Endothelial cell of umbilical vein (primary cell): ENCODE results near the gene EPHA5. TPM values are rescaled to one million over a fixed set of nuclear protein-coding genes. Genes with fewer than 3 reads are reported as not detected.

Experiments used
- BruUV-seq: library from RNA; stranded (reverse); fragments of 400-500 nt; replicated peaks from 2 replicates; lab custom pipeline; 2021; lab: Mats Ljungman, UMichigan
- CTCF ChIA-PET: fragments of 300-600, 350-600 bp; sonication (Branson Sonifier 250); formaldehyde crosslinking; loops from one replicate; lab custom pipeline; 2021; ENCODE audit warnings: antibody characterized with exemption, inconsistent platforms; lab: Charles Lee
- POLR2A ChIA-PET: fragments of 300-600, 350-600 bp; sonication (Branson Sonifier 250); formaldehyde crosslinking; loops from one replicate; lab custom pipeline; 2021; ENCODE audit warnings: antibody characterized with exemption, inconsistent platforms; lab: Charles Lee
- DNase-seq: peaks from one replicate; pipeline ENCODE4 v3.0.0-alpha.2; 2011; ENCODE audit warnings: low read depth, low spot score
- FAIRE-seq: peaks from 2 replicates; lab custom pipeline; 2011; peaks lifted over from hg19 to GRCh38; lab: Jason Lieb, UNC
- H2AFZ ChIP-seq: 2 replicates; pipeline ENCODE4 v1.6.0; 2012; ENCODE audit warnings: low read depth, low read length, control low read depth, inconsistent platforms
- H3K27ac ChIP-seq: 2 replicates; pipeline ENCODE4 v1.5.1; 2011; ENCODE audit warnings: low read depth, mild to moderate bottlenecking, control low read depth, low read length, moderate library complexity; ENCODE audit not compliant: insufficient read depth
- H3K27me3 ChIP-seq, 2 experiments: 2 replicates each; pipeline versions ENCODE4 v1.6.0 to v1.6.1; 2011; ENCODE audit warnings: low read length in 2 of 2, mixed read lengths in 1 of 2; ENCODE audit not compliant: control insufficient read depth in 2 of 2, insufficient read depth in 2 of 2
- H3K36me3 ChIP-seq, 2 experiments: 2 replicates in 1 of 2; 3 replicates in 1 of 2; pipeline ENCODE4 v1.5.1; 2011; ENCODE audit warnings: low read length in 2 of 2, mild to moderate bottlenecking in 1 of 2, moderate library complexity in 1 of 2; ENCODE audit not compliant: control insufficient read depth in 2 of 2, insufficient read depth in 2 of 2; ENCODE audit errors: extremely low read depth in 1 of 2
- H3K4me1 ChIP-seq: 3 replicates; pipeline ENCODE4 v1.5.1; 2011; ENCODE audit warnings: mild to moderate bottlenecking, low read length; ENCODE audit not compliant: control insufficient read depth, insufficient read depth; ENCODE audit errors: extremely low read depth
- H3K4me2 ChIP-seq: 2 replicates; pipeline ENCODE4 v1.6.1; 2011; ENCODE audit warnings: low read length, control low read depth, mixed read lengths; ENCODE audit not compliant: insufficient read depth
- H3K4me3 ChIP-seq, 3 experiments: fragments of 200-600 bp in 1 of 3; sonication (generic), shearing (Covaris generic) in 1 of 3; replicated peaks in 1 of 3; 2 replicates each; pipeline ENCODE4 v1.5.1; 2011 to 2016; ENCODE audit warnings: control low read depth in 3 of 3, low read length in 3 of 3, mild to moderate bottlenecking in 2 of 3, inconsistent platforms in 1 of 3, low read depth in 1 of 3, moderate library complexity in 1 of 3; ENCODE audit not compliant: insufficient read depth in 1 of 3
- H3K79me2 ChIP-seq: 2 replicates; pipeline ENCODE4 v1.6.0; 2012; ENCODE audit warnings: low read length, inconsistent platforms; ENCODE audit not compliant: control insufficient read depth, insufficient read depth
- H3K9ac ChIP-seq: replicated peaks from 2 replicates; pipeline ENCODE3; 2011; ENCODE audit warnings: low read length, control low read depth; ENCODE audit not compliant: insufficient read depth; ENCODE audit errors: extremely low read depth
- H3K9me1 ChIP-seq: replicated peaks from 3 replicates; pipeline ENCODE4 v1.6.0; 2011; ENCODE audit warnings: mild to moderate bottlenecking, low read length; ENCODE audit not compliant: control insufficient read depth, insufficient read depth; ENCODE audit errors: extremely low read depth
- H3K9me3 ChIP-seq: replicated peaks from 2 replicates; pipeline ENCODE4 v1.5.1; 2012; ENCODE audit warnings: low read length, inconsistent platforms; ENCODE audit not compliant: control insufficient read depth, insufficient read depth
- H4K20me1 ChIP-seq: replicated peaks from 2 replicates; pipeline ENCODE3; 2011; ENCODE audit warnings: mild to moderate bottlenecking, low read length; ENCODE audit not compliant: control insufficient read depth, insufficient read depth; ENCODE audit errors: extremely low read depth
- EZH2 ChIP-seq: IDR thresholded peaks from 2 replicates; pipeline ENCODE4 v1.6.1; 2012; ENCODE audit warnings: borderline replicate concordance, low read depth, mild to moderate bottlenecking, moderate library complexity, low read length, inconsistent platforms; ENCODE audit not compliant: severe bottlenecking
- FOS ChIP-seq: IDR thresholded peaks from 2 replicates; pipeline ENCODE4 v1.6.1; 2011; ENCODE audit warnings: mild to moderate bottlenecking, low read length, moderate library complexity, borderline replicate concordance; ENCODE audit not compliant: insufficient read depth
- GATA2 ChIP-seq: IDR thresholded peaks from 2 replicates; pipeline ENCODE4 v1.7.0; 2011; ENCODE audit warnings: low read depth, mild to moderate bottlenecking, moderate library complexity, mixed read lengths, low read length; ENCODE audit not compliant: insufficient read length, insufficient read depth
- JUN ChIP-seq: IDR thresholded peaks from 2 replicates; pipeline ENCODE4 v1.6.1; 2011; ENCODE audit warnings: borderline replicate concordance, low read depth; ENCODE audit not compliant: insufficient read length, insufficient read depth
- MYC ChIP-seq: IDR thresholded peaks from one replicate; pipeline ENCODE4 v1.6.1; 2011; ENCODE audit warnings: mild to moderate bottlenecking, low read depth, low read length
- POLR2A ChIP-seq: IDR thresholded peaks from 2 replicates; pipeline ENCODE4 v1.6.1; 2012; ENCODE audit warnings: low read depth, mild to moderate bottlenecking, control low read depth, low read length
- POLR2AphosphoS5 ChIP-seq: IDR thresholded peaks from 2 replicates; pipeline ENCODE4 v1.6.1; 2012; ENCODE audit warnings: low read depth, mild to moderate bottlenecking, control low read depth, low read length, moderate library complexity; ENCODE audit not compliant: insufficient read depth
- dilution Hi-C: fragments of 300-500 bp; cut with MboI; formaldehyde crosslinking; loops from one replicate; pipeline ENCODE4 v1.15.0; 2019; ENCODE audit warnings: low sequenced_read_pairs; ENCODE audit not compliant: extremely low pct_ligation_motif_present
- intact Hi-C: fragments of 100-400 bp; cut with micrococcal nuclease; formaldehyde crosslinking; loops from one replicate; pipeline ENCODE4 v1.10.0; 2022
- polyA plus RNA-seq, 4 experiments: library from polyadenylated mRNA; depleted of rRNA in 3 of 4; stranded (reverse) in 3 of 4; unstranded in 1 of 4; fragments of >200 nt; gene quantifications; 2 replicates each; pipeline versions ENCODE4 v1.2.1 to v1.2.3, GENCODE V29; 2011 to 2012; ENCODE audit warnings: missing spikeins in 1 of 4
- total RNA-seq: library from RNA; stranded (reverse); gene quantifications from 2 replicates; pipeline ENCODE4 v1.2.3, GENCODE V29; 2021
- TF ChIP-seq, protein P1 (sequence below), 2 donors: IDR thresholded peaks; 1 replicate in 1 of 2; 2 replicates in 1 of 2; pipeline ENCODE4 v1.5.1; 2011; ENCODE audit warnings: low read length in 2 of 2, mild to moderate bottlenecking in 2 of 2, moderate library complexity in 2 of 2, control low read depth in 1 of 2, inconsistent platforms in 1 of 2, low read depth in 1 of 2; ENCODE audit not compliant: insufficient read depth in 1 of 2; ENCODE audit errors: extremely low read depth in 1 of 2
- TF ChIP-seq, protein P2 (sequence below): IDR thresholded peaks from 2 replicates; pipeline ENCODE4 v1.6.1; 2011; ENCODE audit not compliant: insufficient read depth, insufficient read length

EPHA5 gene
- total and polyA plus RNA-seq, 2 donors (not counting 3 experiments of a cell fraction or from before 2014, with no cell fraction given): 0.31 to 0.39 TPM

DNA sequence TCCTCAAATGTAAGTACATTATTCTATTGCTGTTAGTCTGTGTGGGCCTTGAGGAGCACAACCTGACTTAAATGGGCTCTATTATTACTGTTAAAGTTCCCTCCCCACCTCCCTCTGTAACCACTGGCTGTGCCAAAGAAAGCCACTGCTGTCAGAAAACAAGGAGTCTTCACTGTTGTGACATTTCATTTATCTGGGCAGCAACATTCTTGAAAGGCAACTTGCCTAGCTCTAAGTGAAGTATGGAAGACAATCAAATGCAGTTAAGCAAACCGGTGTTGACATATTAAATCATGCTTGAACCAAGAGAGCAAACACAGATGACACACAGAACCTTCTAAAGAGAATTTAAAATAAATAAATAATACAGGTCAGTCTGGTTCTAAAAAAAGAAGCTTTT, 81.0 kb downstream of the EPHA5 start:
- Histone ChIP-seq H3K4me3 (no peak overlapping the region), H3K9me1 (no peaks in the 10 kb centered on the region), H4K20me1 (no peaks in the 10 kb centered on the region), H3K9ac (no peak overlapping the region), H2AFZ (no peak overlapping the region), H3K4me2 (no peak overlapping the region), H3K27ac (no peak overlapping the region), H3K79me2 (no peaks in the 10 kb centered on the region), H3K4me1 (no peaks in the 10 kb centered on the region), H3K27me3 (no peaks in the 10 kb centered on the region), H3K9me3 (no peaks in the 10 kb centered on the region), H3K36me3 (no peaks in the 10 kb centered on the region)
- no TSS peak for BruUV-seq
- intact Hi-C loops: no loop called here
- ChIA-PET POLR2A (no interaction called here), CTCF (interaction anchor here (1.3 kb wide), 1 partner anchor 9 kb away, joined by 3 read pairs; no protein-coding TSS in a partner anchor)
- TF ChIP-seq, protein P1, sequence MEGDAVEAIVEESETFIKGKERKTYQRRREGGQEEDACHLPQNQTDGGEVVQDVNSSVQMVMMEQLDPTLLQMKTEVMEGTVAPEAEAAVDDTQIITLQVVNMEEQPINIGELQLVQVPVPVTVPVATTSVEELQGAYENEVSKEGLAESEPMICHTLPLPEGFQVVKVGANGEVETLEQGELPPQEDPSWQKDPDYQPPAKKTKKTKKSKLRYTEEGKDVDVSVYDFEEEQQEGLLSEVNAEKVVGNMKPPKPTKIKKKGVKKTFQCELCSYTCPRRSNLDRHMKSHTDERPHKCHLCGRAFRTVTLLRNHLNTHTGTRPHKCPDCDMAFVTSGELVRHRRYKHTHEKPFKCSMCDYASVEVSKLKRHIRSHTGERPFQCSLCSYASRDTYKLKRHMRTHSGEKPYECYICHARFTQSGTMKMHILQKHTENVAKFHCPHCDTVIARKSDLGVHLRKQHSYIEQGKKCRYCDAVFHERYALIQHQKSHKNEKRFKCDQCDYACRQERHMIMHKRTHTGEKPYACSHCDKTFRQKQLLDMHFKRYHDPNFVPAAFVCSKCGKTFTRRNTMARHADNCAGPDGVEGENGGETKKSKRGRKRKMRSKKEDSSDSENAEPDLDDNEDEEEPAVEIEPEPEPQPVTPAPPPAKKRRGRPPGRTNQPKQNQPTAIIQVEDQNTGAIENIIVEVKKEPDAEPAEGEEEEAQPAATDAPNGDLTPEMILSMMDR (IDR thresholded peaks at IDR 0.05; ENCODE audit: extremely low read depth in 1 of 2, insufficient read depth in 1 of 2, low read depth in 1 of 2, low read length in 2 of 2): no peak
- TF ChIP-seq POLR2A (no peak), JUN (no peak), MYC (no peak)
- FAIRE-seq: no peak
- no peak for DNase-seq
- dilution Hi-C loops: no loop called here

DNA sequence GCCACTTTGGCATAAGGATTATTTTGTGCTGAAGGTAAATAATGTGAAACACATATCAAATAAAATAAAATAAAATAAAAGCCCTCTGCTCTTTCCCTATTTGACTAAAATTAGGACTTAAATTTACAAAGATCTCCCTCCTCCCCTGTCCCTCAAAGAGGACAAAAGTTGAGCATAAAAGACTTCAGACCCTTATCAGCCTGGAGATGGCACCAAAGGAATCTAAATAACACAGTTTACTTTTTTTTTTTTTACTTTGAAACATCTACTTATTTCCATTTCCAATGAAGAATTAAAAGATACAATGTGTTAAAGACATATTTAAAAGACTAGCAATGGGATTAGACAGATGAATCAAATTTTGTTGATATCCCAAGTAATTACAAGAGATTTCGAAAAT, 89.7 kb downstream of the EPHA5 start:
- Histone ChIP-seq H3K79me2 (no peaks in the 10 kb centered on the region), H2AFZ (no peak overlapping the region), H3K4me1 (no peaks in the 10 kb centered on the region), H3K9me3 (no peaks in the 10 kb centered on the region), H3K9ac (no peak overlapping the region), H3K9me1 (no peaks in the 10 kb centered on the region), H3K4me3 (no peak overlapping the region), H3K27ac (no peak overlapping the region), H4K20me1 (no peaks in the 10 kb centered on the region), H3K27me3 (no peaks in the 10 kb centered on the region), H3K4me2 (no peak overlapping the region), H3K36me3 (no peaks in the 10 kb centered on the region)
- CTCF ChIA-PET: no interaction called here
- FAIRE-seq (peak; percentile 53), DNase-seq (no peak)
- intact Hi-C loops: no loop called here
- POLR2A ChIA-PET: no interaction called here
- no peak for TF ChIP-seq EZH2
- TF ChIP-seq MYC: no peak
- no peak for TF ChIP-seq POLR2A
- TF ChIP-seq POLR2AphosphoS5: no peak
- TF ChIP-seq, protein P2, sequence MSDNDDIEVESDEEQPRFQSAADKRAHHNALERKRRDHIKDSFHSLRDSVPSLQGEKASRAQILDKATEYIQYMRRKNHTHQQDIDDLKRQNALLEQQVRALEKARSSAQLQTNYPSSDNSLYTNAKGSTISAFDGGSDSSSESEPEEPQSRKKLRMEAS: no peak
- no peak for TF ChIP-seq GATA2
- no peak for TF ChIP-seq FOS
- no peak for TF ChIP-seq JUN
- TF ChIP-seq, protein P1 (IDR thresholded peaks at IDR 0.05; ENCODE audit: extremely low read depth in 1 of 2, insufficient read depth in 1 of 2, low read depth in 1 of 2, low read length in 2 of 2): no peak
- no TSS peak for BruUV-seq
- dilution Hi-C loops: no loop called here
